Sigmoid colon (tissue), 7 donors: Measurements from ENCODE around the gene NOS3. TPM values are rescaled to one million over a fixed set of nuclear protein-coding genes. Genes with fewer than 3 reads are reported as not detected.

Source experiments
- DNase-seq: peaks from one replicate; pipeline ENCODE4 v3.0.0-alpha.2; 2019
- H3K27ac ChIP-seq, 4 donors: fragments of 200-600 bp; sonication (generic); one replicate each; pipeline ENCODE4 v1.5.1; 2016 to 2019; ENCODE audit warnings: mild to moderate bottlenecking in 1 of 4
- H3K27me3 ChIP-seq, 3 donors: fragments of 200-600 bp; sonication (generic); one replicate each; pipeline ENCODE4 v1.5.1; 2019; ENCODE audit warnings: mild to moderate bottlenecking in 1 of 3
- H3K36me3 ChIP-seq, 4 donors: fragments of 200-600 bp; sonication (generic); one replicate each; pipeline ENCODE4 v1.5.1; 2016 to 2019
- H3K4me1 ChIP-seq, 4 donors: fragments of 200-600 bp; sonication (generic); one replicate each; pipeline ENCODE4 v1.5.1; 2017 to 2019
- H3K4me3 ChIP-seq, 4 donors: fragments of 200-600 bp; sonication (generic); one replicate each; pipeline ENCODE4 v1.5.1; 2017 to 2019; ENCODE audit warnings: mild to moderate bottlenecking in 2 of 4, moderate library complexity in 1 of 4
- H3K9me3 ChIP-seq, 4 donors: fragments of 200-600 bp in 3 of 4; sonication (generic) in 3 of 4; one replicate each; pipeline versions ENCODE4 v1.5.1 to v1.6.1; 2013 to 2019
- CTCF ChIP-seq, 4 experiments: fragments of 450-650 bp in 3 of 4; fragments of 200-600 bp in 1 of 4; IDR thresholded peaks; one replicate each; pipeline ENCODE4 v1.5.1; 2016 to 2019; ENCODE audit warnings: antibody characterized with exemption in 4 of 4, mild to moderate bottlenecking in 3 of 4, moderate library complexity in 2 of 4
- EP300 ChIP-seq, 4 donors: sonication (generic); formaldehyde crosslinking; IDR thresholded peaks; one replicate each; pipeline ENCODE4 v1.6.1; 2017; ENCODE audit warnings: antibody characterized with exemption in 4 of 4
- POLR2A ChIP-seq, 2 donors: fragments of 450-650 bp; IDR thresholded peaks; one replicate each; pipeline ENCODE4 v1.6.1; 2016; ENCODE audit warnings: antibody characterized with exemption in 2 of 2, mild to moderate bottlenecking in 2 of 2, moderate library complexity in 2 of 2
- POLR2AphosphoS5 ChIP-seq, 4 donors: sonication (generic); formaldehyde crosslinking; IDR thresholded peaks; one replicate each; pipeline ENCODE4 v1.6.1; 2017; ENCODE audit warnings: antibody characterized with exemption in 4 of 4
- WGBS, 2 donors: extraction: QIAGEN DNeasy Blood & Tissue Kit; methylation state at CpG; one replicate each; pipeline ENCODE4 v1.1.7; 2013; 5-methylcytosine and 5-hydroxymethylcytosine counted together
- intact Hi-C: fragments of 100-400 bp; cut with DNase I; formaldehyde crosslinking; loops from one replicate; pipeline ENCODE4 v1.15.1; 2023
- polyA plus RNA-seq, 3 donors: library from polyadenylated mRNA; stranded (reverse); fragments of 200-250 nt; gene quantifications; one replicate each; pipeline ENCODE4 v1.2.3, GENCODE V29; 2013
- total RNA-seq, 4 donors: library from RNA; depleted of rRNA; stranded (reverse); fragments of >200 nt; gene quantifications; one replicate each; pipeline ENCODE4 v1.1.0, GENCODE V29; 2016
- donor health status: healthy with polysubstance abuse.
- donor health status: Bipolar disorder and iron deficiency.
- donor health status: healthy.

The NOS3 gene
- total and polyA plus RNA-seq, 7 donors: 0.23 to 7.2 (median 1.8) TPM

- peak; percentile 66 for DNase-seq
- no peaks in the 10 kb centered on the region for H3K9me3 ChIP-seq
- H3K4me1 ChIP-seq: peaks cover 0 to 18% (median 14%) of the 10 kb centered on the region in 4 donors
- 60 to 63% methylated on average over 5 of the region's 5 CpGs for WGBS, 2 donors
- H3K27ac ChIP-seq: peak overlapping the region in 2 of 4 donors; percentile 31 to 37
- intact Hi-C loops: no loop called here
- TF ChIP-seq EP300 (IDR thresholded peaks at IDR 0.05) (no peak), POLR2A (IDR thresholded peaks at IDR 0.05) (no peak), CTCF (IDR thresholded peaks at IDR 0.05) (no peak), POLR2AphosphoS5 (IDR thresholded peaks at IDR 0.05) (no peak)
- H3K4me3 ChIP-seq: no peak overlapping the region
- peaks cover 0 to 11% (median 0%) of the 10 kb centered on the region in 3 donors for H3K27me3 ChIP-seq
- no peaks in the 10 kb centered on the region for H3K36me3 ChIP-seq
Observed at GRCh38 chr7:150992833-150993302, 2.1 kb downstream of the NOS3 start.

- Histone ChIP-seq H3K4me3 (peak overlapping the region in 3 of 4 donors; percentile 16 to 23 (median 21)), H3K36me3 (no peaks in the 10 kb centered on the region), H3K4me1 (peaks cover 0 to 13% (median 9%) of the 10 kb centered on the region in 4 donors), H3K27me3 (peaks cover 0 to 11% (median 0%) of the 10 kb centered on the region in 3 donors), H3K27ac (peak overlapping the region in 3 of 4 donors; percentile 5 to 37 (median 31)), H3K9me3 (no peaks in the 10 kb centered on the region)
- 90 to 93% methylated on average over 14 of the region's 14 CpGs for WGBS, 2 donors
- TF ChIP-seq POLR2AphosphoS5 (IDR thresholded peaks at IDR 0.05) (peak in 2 of 4 donors; percentile 17 to 55), EP300 (IDR thresholded peaks at IDR 0.05) (no peak), CTCF (IDR thresholded peaks at IDR 0.05) (no peak), POLR2A (IDR thresholded peaks at IDR 0.05) (no peak)
- peak; percentile 68 for DNase-seq
- intact Hi-C loops: no loop called here
Observed at GRCh38 chr7:150993511-150993910, 2.7 kb downstream of the NOS3 start.

- H3K4me3 ChIP-seq: peak overlapping the region in 3 of 4 donors; percentile 16 to 23 (median 21)
Observed at GRCh38 chr7:150994141-150994837, 3.5 kb downstream of the NOS3 start.

GRCh38 chr7:150994838-150995510, 4.2 kb downstream of the NOS3 start:
- no peaks in the 10 kb centered on the region for H3K9me3 ChIP-seq
- no peaks in the 10 kb centered on the region for H3K4me1 ChIP-seq
- H3K27me3 ChIP-seq: peaks cover 0 to 11% (median 0%) of the 10 kb centered on the region in 3 donors
- no peaks in the 10 kb centered on the region for H3K36me3 ChIP-seq
- no peak overlapping the region for H3K27ac ChIP-seq
- intact Hi-C loops: no loop called here
- 57 to 70% methylated on average over 19 of the region's 19 CpGs for WGBS, 2 donors
- no peak for DNase-seq
- peak overlapping the region in 2 of 4 donors; percentile 21 to 23 for H3K4me3 ChIP-seq
- TF ChIP-seq CTCF (IDR thresholded peaks at IDR 0.05) (no peak), EP300 (IDR thresholded peaks at IDR 0.05) (no peak), POLR2AphosphoS5 (IDR thresholded peaks at IDR 0.05) (no peak), POLR2A (IDR thresholded peaks at IDR 0.05) (no peak)

More at GRCh38 chr7:150994141-150994837, 3.5 kb downstream of the NOS3 start:
- Histone ChIP-seq H3K27me3 (peaks cover 0 to 11% (median 0%) of the 10 kb centered on the region in 3 donors), H3K27ac (peak overlapping the region in 1 of 4 donors; percentile 37), H3K36me3 (no peaks in the 10 kb centered on the region), H3K9me3 (no peaks in the 10 kb centered on the region), H3K4me1 (peaks cover 0 to 5% (median 1%) of the 10 kb centered on the region in 4 donors)
- intact Hi-C loops: no loop called here
- DNase-seq: no peak
- WGBS, 2 donors: 43 to 49% methylated on average over 15 of the region's 15 CpGs
- TF ChIP-seq POLR2AphosphoS5 (IDR thresholded peaks at IDR 0.05) (peak in 1 of 4 donors; percentile 13), POLR2A (IDR thresholded peaks at IDR 0.05) (no peak)
